ENCODE data around the gene GFRA1. TPM values are rescaled to one million over a fixed set of nuclear protein-coding genes. Genes with fewer than 3 reads are reported as not detected.

The GFRA1 gene
- total RNA-seq, 4 donors from 2014 or later = 19.8 to 61.8 (median 25.2) TPM

- no peaks in the 10 kb centered on the region for H3K27me3 ChIP-seq
- H3K4me1 ChIP-seq = peaks cover 16% of the 10 kb centered on the region
- H3K9me3 ChIP-seq = no peaks in the 10 kb centered on the region
- H3K27ac ChIP-seq = no peak overlapping the region
- TF ChIP-seq EP300 (IDR thresholded peaks at IDR 0.05) (no peak), POLR2AphosphoS5 (IDR thresholded peaks at IDR 0.05) (no peak), POLR2A (IDR thresholded peaks at IDR 0.05) (no peak), CTCF (IDR thresholded peaks at IDR 0.05) (no peak)
- no peak for DNase-seq (ENCODE audit: low spot score in 2 of 2)
- no peak overlapping the region for H3K4me3 ChIP-seq
- H3K36me3 ChIP-seq = peaks cover 3% of the 10 kb centered on the region
- 71% methylated on average over 7 of the region's 7 CpGs for WGBS
These were observed 205.2 kb downstream of the GFRA1 start for GRCh38 chr10:116067825-116068224.

GRCh38 chr10:116063107-116063506 lies 209.9 kb downstream of the GFRA1 start:
- WGBS = 66% methylated on average over 4 of the region's 4 CpGs
- Histone ChIP-seq H3K4me3 (no peak overlapping the region), H3K27ac (no peak overlapping the region), H3K4me1 (no peaks in the 10 kb centered on the region), H3K27me3 (no peaks in the 10 kb centered on the region), H3K9me3 (no peaks in the 10 kb centered on the region), H3K36me3 (peaks cover 6% of the 10 kb centered on the region)
- TF ChIP-seq POLR2AphosphoS5 (IDR thresholded peaks at IDR 0.05) (no peak), CTCF (IDR thresholded peaks at IDR 0.05) (no peak), EP300 (IDR thresholded peaks at IDR 0.05) (no peak), POLR2A (IDR thresholded peaks at IDR 0.05) (no peak)
- DNase-seq (ENCODE audit: low spot score in 2 of 2) = no peak

GRCh38 chr10:116060864-116061263 lies 212.1 kb downstream of the GFRA1 start:
- WGBS = 68% methylated on average over 7 of the region's 7 CpGs
- DNase-seq (ENCODE audit: low spot score in 2 of 2) = no peak
- no peak for TF ChIP-seq POLR2AphosphoS5 (IDR thresholded peaks at IDR 0.05)
- TF ChIP-seq CTCF (IDR thresholded peaks at IDR 0.05) = no peak
- TF ChIP-seq POLR2A (IDR thresholded peaks at IDR 0.05) = no peak
- TF ChIP-seq EP300 (IDR thresholded peaks at IDR 0.05) = no peak
- Histone ChIP-seq H3K9me3 (no peaks in the 10 kb centered on the region), H3K4me1 (peaks cover 7% of the 10 kb centered on the region), H3K27ac (no peak overlapping the region), H3K27me3 (no peaks in the 10 kb centered on the region), H3K36me3 (peaks cover 6% of the 10 kb centered on the region), H3K4me3 (no peak overlapping the region)

GRCh38 chr10:116059320-116059719 lies 213.7 kb downstream of the GFRA1 start:
- 83% methylated on average over 7 of the region's 7 CpGs for WGBS
- H3K9me3 ChIP-seq = no peaks in the 10 kb centered on the region

More at GRCh38 chr10:116059320-116059719, 213.7 kb downstream of the GFRA1 start:
- H3K4me1 ChIP-seq = peaks cover 7% of the 10 kb centered on the region
- no peak for DNase-seq (ENCODE audit: low spot score in 2 of 2)
- H3K36me3 ChIP-seq = peaks cover 4% of the 10 kb centered on the region
- no peaks in the 10 kb centered on the region for H3K27me3 ChIP-seq
- TF ChIP-seq EP300 (IDR thresholded peaks at IDR 0.05) (no peak), CTCF (IDR thresholded peaks at IDR 0.05) (no peak), POLR2A (IDR thresholded peaks at IDR 0.05) (no peak), POLR2AphosphoS5 (IDR thresholded peaks at IDR 0.05) (no peak)
- H3K27ac ChIP-seq = no peak overlapping the region
- H3K4me3 ChIP-seq = no peak overlapping the region
